Vagina (tissue), 2 donors: ENCODE data around the gene NRG3. TPM values are rescaled to one million over a fixed set of nuclear protein-coding genes. Genes with fewer than 3 reads are reported as not detected.
"Not testable (repeated sequence)": the region's sequence is repeated elsewhere in the genome, so short reads cannot be mapped to it uniquely, and the experiment has no call there.

Source experiments
- DNase-seq, 2 donors: peaks; one replicate each; pipeline ENCODE4 v3.0.0-alpha.2; 2017; ENCODE audit errors: extremely low spot score in 2 of 2
- H3K27ac ChIP-seq: fragments of 200-600 bp; sonication (generic); one replicate; pipeline ENCODE4 v1.5.1; 2019
- H3K27me3 ChIP-seq: fragments of 200-600 bp; sonication (generic); one replicate; pipeline ENCODE4 v1.5.1; 2019
- H3K36me3 ChIP-seq, 2 donors: fragments of 200-600 bp; sonication (generic); one replicate each; pipeline ENCODE4 v1.5.1; 2017 to 2019
- H3K4me1 ChIP-seq: fragments of 200-600 bp; sonication (generic); one replicate; pipeline ENCODE4 v1.5.1; 2019
- H3K4me3 ChIP-seq, 2 donors: fragments of 200-600 bp; sonication (generic); 1 replicate in 1 of 2; 2 replicates in 1 of 2; pipeline ENCODE4 v1.5.1; 2016 to 2019
- H3K9me3 ChIP-seq: fragments of 200-600 bp; sonication (generic); one replicate; pipeline ENCODE4 v1.5.1; 2019
- CTCF ChIP-seq, 3 experiments: fragments of 450-650 bp in 2 of 3; fragments of 200-600 bp in 1 of 3; sonication (generic) in 1 of 3; IDR thresholded peaks; one replicate each; pipeline ENCODE4 v1.5.1; 2017 to 2019; ENCODE audit warnings: antibody characterized with exemption in 3 of 3, mild to moderate bottlenecking in 2 of 3, moderate library complexity in 2 of 3
- POLR2A ChIP-seq, 2 donors: fragments of 450-650 bp; IDR thresholded peaks; one replicate each; pipeline ENCODE4 v1.6.1; 2017; ENCODE audit warnings: antibody characterized with exemption in 2 of 2, mild to moderate bottlenecking in 2 of 2, moderate library complexity in 2 of 2
- POLR2AphosphoS5 ChIP-seq, 2 donors: sonication (generic); formaldehyde crosslinking; IDR thresholded peaks; one replicate each; pipeline ENCODE4 v1.9.0; 2017; ENCODE audit warnings: antibody characterized with exemption in 2 of 2, mild to moderate bottlenecking in 2 of 2, low read depth in 1 of 2; ENCODE audit not compliant: insufficient read depth in 1 of 2
- intact Hi-C: fragments of 100-400 bp; cut with DNase I; formaldehyde crosslinking; loops from one replicate; pipeline ENCODE4 v1.15.1; 2023
- total RNA-seq: library from RNA; depleted of rRNA; stranded (reverse); fragments of >200 nt; gene quantifications from one replicate; pipeline ENCODE4 v1.2.3, GENCODE V29; 2016

NRG3 gene
- total RNA-seq, 1 donor from 2014 or later: not detected

GRCh38 chr10:82661701-82662100, 786.7 kb downstream of the NRG3 start:
- no peak for TF ChIP-seq POLR2AphosphoS5 (IDR thresholded peaks at IDR 0.05; ENCODE audit: insufficient read depth in 1 of 2, low read depth in 1 of 2)
- no peak for TF ChIP-seq POLR2A (IDR thresholded peaks at IDR 0.05)
- TF ChIP-seq CTCF (IDR thresholded peaks at IDR 0.05): no peak
- Histone ChIP-seq H3K36me3 (no peaks in the 10 kb centered on the region), H3K9me3 (no peaks in the 10 kb centered on the region), H3K4me1 (no peaks in the 10 kb centered on the region), H3K27me3 (no peaks in the 10 kb centered on the region), H3K27ac (no peak overlapping the region), H3K4me3 (no peak overlapping the region)
- intact Hi-C loops: no loop called here
- DNase-seq: no peak

- H3K4me1 ChIP-seq: no peaks in the 10 kb centered on the region
- DNase-seq: no peak
- no peak for TF ChIP-seq POLR2A (IDR thresholded peaks at IDR 0.05)
- no peak for TF ChIP-seq POLR2AphosphoS5 (IDR thresholded peaks at IDR 0.05; ENCODE audit: insufficient read depth in 1 of 2, low read depth in 1 of 2)
- TF ChIP-seq CTCF (IDR thresholded peaks at IDR 0.05): no peak
- H3K27me3 ChIP-seq: no peaks in the 10 kb centered on the region
- intact Hi-C loops: no loop called here
- H3K4me3 ChIP-seq: no peak overlapping the region
- H3K36me3 ChIP-seq: no peaks in the 10 kb centered on the region
- no peaks in the 10 kb centered on the region for H3K9me3 ChIP-seq
- H3K27ac ChIP-seq: no peak overlapping the region
These were observed 793.4 kb downstream of the NRG3 start for GRCh38 chr10:82668221-82668895.

- H3K9me3 ChIP-seq: no peaks in the 10 kb centered on the region
- no peak for DNase-seq
- H3K4me1 ChIP-seq: no peaks in the 10 kb centered on the region
- TF ChIP-seq POLR2A (IDR thresholded peaks at IDR 0.05) (no peak), CTCF (IDR thresholded peaks at IDR 0.05) (no peak), POLR2AphosphoS5 (IDR thresholded peaks at IDR 0.05; ENCODE audit: insufficient read depth in 1 of 2, low read depth in 1 of 2) (no peak)
- H3K27ac ChIP-seq: no peak overlapping the region
- no peaks in the 10 kb centered on the region for H3K27me3 ChIP-seq
- H3K4me3 ChIP-seq: no peak overlapping the region
- intact Hi-C loops: no loop called here
- no peaks in the 10 kb centered on the region for H3K36me3 ChIP-seq
These were observed 799.0 kb downstream of the NRG3 start for GRCh38 chr10:82674036-82674435.

- H3K27me3 ChIP-seq, H3K27ac ChIP-seq, H3K4me1 ChIP-seq, H3K4me3 ChIP-seq, H3K9me3 ChIP-seq, intact Hi-C loops, H3K36me3 ChIP-seq, DNase-seq: not testable (repeated sequence)
These were observed 802.9 kb downstream of the NRG3 start for GRCh38 chr10:82677932-82678331.

GRCh38 chr10:82678451-82678850, 803.5 kb downstream of the NRG3 start:
- H3K4me1 ChIP-seq, H3K4me3 ChIP-seq, intact Hi-C loops: not testable (repeated sequence)

GRCh38 chr10:82680608-82681007, 805.6 kb downstream of the NRG3 start:
- Histone ChIP-seq H3K9me3 (no peaks in the 10 kb centered on the region), H3K27me3 (no peaks in the 10 kb centered on the region), H3K4me3 (no peak overlapping the region), H3K4me1 (no peaks in the 10 kb centered on the region), H3K36me3 (no peaks in the 10 kb centered on the region), H3K27ac (no peak overlapping the region)
- TF ChIP-seq CTCF (IDR thresholded peaks at IDR 0.05) (no peak), POLR2AphosphoS5 (IDR thresholded peaks at IDR 0.05; ENCODE audit: insufficient read depth in 1 of 2, low read depth in 1 of 2) (no peak), POLR2A (IDR thresholded peaks at IDR 0.05) (no peak)
- DNase-seq: no peak
- intact Hi-C loops: no loop called here

More at GRCh38 chr10:82678451-82678850, 803.5 kb downstream of the NRG3 start:
- H3K27ac ChIP-seq, DNase-seq, H3K36me3 ChIP-seq, H3K27me3 ChIP-seq, H3K9me3 ChIP-seq: not testable (repeated sequence)
